CD14-positive monocyte (primary cell): ENCODE results near the gene POMT1. TPM values are rescaled to one million over a fixed set of nuclear protein-coding genes. Genes with fewer than 3 reads are reported as not detected.

Experiments
- DNase-seq, 3 donors: peaks; one replicate each; pipeline ENCODE4 v3.0.0-alpha.2; 2011 to 2022
- H2AFZ ChIP-seq: 2 replicates; pipeline ENCODE4 v1.6.0; 2012; ENCODE audit warnings: mild to moderate bottlenecking, low read depth, low read length, inconsistent platforms; ENCODE audit not compliant: insufficient read depth, poor library complexity, severe bottlenecking
- H3K27ac ChIP-seq, 2 donors: 1 replicate in 1 of 2; 2 replicates in 1 of 2; pipeline ENCODE4 v1.5.1; 2012 to 2013; ENCODE audit warnings: low read length in 2 of 2, control low read depth in 1 of 2, inconsistent platforms in 1 of 2, low read depth in 1 of 2, mild to moderate bottlenecking in 1 of 2
- H3K27me3 ChIP-seq, 2 donors: one replicate each; pipeline versions ENCODE4 v1.6.0 to v1.6.1; 2011 to 2013; ENCODE audit warnings: low read length in 2 of 2; ENCODE audit not compliant: control insufficient read depth in 2 of 2, insufficient read depth in 2 of 2
- H3K36me3 ChIP-seq, 2 donors: replicated peaks in 1 of 2; 1 replicate in 1 of 2; 2 replicates in 1 of 2; pipeline versions ENCODE4 v1.5.1 to v1.6.1; 2012 to 2013; ENCODE audit warnings: low read length in 2 of 2, control low read depth in 1 of 2, inconsistent platforms in 1 of 2, mild to moderate bottlenecking in 1 of 2; ENCODE audit not compliant: insufficient read depth in 2 of 2, control insufficient read depth in 1 of 2
- H3K4me1 ChIP-seq, 2 donors: 1 replicate in 1 of 2; 2 replicates in 1 of 2; pipeline versions ENCODE4 v1.5.1 to v1.6.1; 2012 to 2013; ENCODE audit warnings: low read length in 2 of 2, control low read depth in 1 of 2, inconsistent platforms in 1 of 2, mild to moderate bottlenecking in 1 of 2, moderate library complexity in 1 of 2; ENCODE audit not compliant: insufficient read depth in 2 of 2, control insufficient read depth in 1 of 2
- H3K4me2 ChIP-seq: replicated peaks from 2 replicates; pipeline ENCODE3; 2012; ENCODE audit warnings: low read length, moderate library complexity, mild to moderate bottlenecking; ENCODE audit not compliant: poor library complexity, severe bottlenecking; ENCODE audit errors: extremely low read depth
- H3K4me3 ChIP-seq, 3 experiments: fragments of 200-600 bp in 1 of 3; sonication (generic) in 1 of 3; replicated peaks in 1 of 3; 1 replicate in 2 of 3; 2 replicates in 1 of 3; pipeline ENCODE4 v1.5.1; 2011 to 2013; ENCODE audit warnings: low read length in 3 of 3, mild to moderate bottlenecking in 3 of 3, control low read depth in 2 of 3, low read depth in 2 of 3, inconsistent platforms in 1 of 3, moderate library complexity in 1 of 3
- H3K79me2 ChIP-seq: 2 replicates; pipeline ENCODE4 v1.6.0; 2012; ENCODE audit warnings: mild to moderate bottlenecking, control low read depth, inconsistent platforms, low read length, moderate library complexity; ENCODE audit not compliant: insufficient read depth
- H3K9ac ChIP-seq: 2 replicates; pipeline ENCODE4 v1.6.0; 2017; ENCODE audit warnings: low read length, mild to moderate bottlenecking; ENCODE audit not compliant: insufficient read depth, poor library complexity, severe bottlenecking
- H3K9me3 ChIP-seq, 2 donors: replicated peaks in 1 of 2; 1 replicate in 1 of 2; 2 replicates in 1 of 2; pipeline versions ENCODE4 v1.5.1 to v1.6.1; 2012 to 2013; ENCODE audit warnings: low read length in 2 of 2, control low read depth in 1 of 2; ENCODE audit not compliant: control insufficient read depth in 1 of 2, insufficient read depth in 1 of 2
- H4K20me1 ChIP-seq: 2 replicates; pipeline ENCODE4 v1.6.0; 2012; ENCODE audit warnings: mild to moderate bottlenecking, low read length, control low read depth, moderate library complexity; ENCODE audit not compliant: insufficient read depth
- H3K27ac Mint-ChIP-seq, 7 donors: one replicate each; pipeline ENCODE4 v1.8.0; 2020; ENCODE audit warnings: mild to moderate bottlenecking in 7 of 7, mixed read lengths in 7 of 7, moderate library complexity in 6 of 7, inconsistent platforms in 2 of 7
- H3K27me3 Mint-ChIP-seq, 3 donors: one replicate each; pipeline ENCODE4 v1.8.0; 2021 to 2022; ENCODE audit warnings: low read depth in 3 of 3, mild to moderate bottlenecking in 3 of 3, mixed read lengths in 3 of 3, moderate library complexity in 3 of 3, inconsistent platforms in 1 of 3
- H3K36me3 Mint-ChIP-seq, 2 donors: one replicate each; pipeline ENCODE4 v1.8.0; 2020; ENCODE audit warnings: mixed read lengths in 2 of 2, inconsistent platforms in 1 of 2, mild to moderate bottlenecking in 1 of 2
- H3K4me1 Mint-ChIP-seq: one replicate; pipeline ENCODE4 v1.8.0; 2020; ENCODE audit warnings: mild to moderate bottlenecking, mixed read lengths
- H3K4me3 Mint-ChIP-seq, 2 donors: one replicate each; pipeline ENCODE4 v1.8.0; 2020; ENCODE audit warnings: mild to moderate bottlenecking in 2 of 2, mixed read lengths in 2 of 2, moderate library complexity in 1 of 2
- H3K9me3 Mint-ChIP-seq, 7 donors: one replicate each; pipeline ENCODE4 v1.8.0; 2020 to 2022; ENCODE audit warnings: mixed read lengths in 7 of 7, mild to moderate bottlenecking in 6 of 7, moderate library complexity in 6 of 7, inconsistent platforms in 2 of 7
- CTCF ChIP-seq: fragments of 200-600 bp; IDR thresholded peaks from one replicate; pipeline ENCODE4 v1.8.0; 2022; ENCODE audit warnings: antibody characterized with exemption, mild to moderate bottlenecking
- WGBS: methylation state at CpG from one replicate; pipeline ENCODE4 v1.1.5; 2013; ENCODE audit warnings: missing lambda C conversion rate; ENCODE audit not compliant: insufficient coverage; 5-methylcytosine and 5-hydroxymethylcytosine counted together
- intact Hi-C, 2 donors: fragments of 100-400 bp; cut with micrococcal nuclease; formaldehyde crosslinking; loops; one replicate each; pipeline versions ENCODE4 v1.15.0 to v1.15.1; 2023
- polyA plus RNA-seq, 3 donors: library from polyadenylated mRNA; depleted of rRNA in 1 of 3; unstranded in 2 of 3; stranded (reverse) in 1 of 3; fragments of 300-500 nt in 2 of 3; fragments of >200 nt in 1 of 3; fragmentation: Illumina TruSeq in 2 of 3; gene quantifications; 1 replicate in 2 of 3; 2 replicates in 1 of 3; pipeline ENCODE4 v1.2.3, GENCODE V29; 2012 to 2021

Gene POMT1
- polyA plus RNA-seq, 3 donors: 5.9 to 22.3 (median 7.5) TPM

DNA sequence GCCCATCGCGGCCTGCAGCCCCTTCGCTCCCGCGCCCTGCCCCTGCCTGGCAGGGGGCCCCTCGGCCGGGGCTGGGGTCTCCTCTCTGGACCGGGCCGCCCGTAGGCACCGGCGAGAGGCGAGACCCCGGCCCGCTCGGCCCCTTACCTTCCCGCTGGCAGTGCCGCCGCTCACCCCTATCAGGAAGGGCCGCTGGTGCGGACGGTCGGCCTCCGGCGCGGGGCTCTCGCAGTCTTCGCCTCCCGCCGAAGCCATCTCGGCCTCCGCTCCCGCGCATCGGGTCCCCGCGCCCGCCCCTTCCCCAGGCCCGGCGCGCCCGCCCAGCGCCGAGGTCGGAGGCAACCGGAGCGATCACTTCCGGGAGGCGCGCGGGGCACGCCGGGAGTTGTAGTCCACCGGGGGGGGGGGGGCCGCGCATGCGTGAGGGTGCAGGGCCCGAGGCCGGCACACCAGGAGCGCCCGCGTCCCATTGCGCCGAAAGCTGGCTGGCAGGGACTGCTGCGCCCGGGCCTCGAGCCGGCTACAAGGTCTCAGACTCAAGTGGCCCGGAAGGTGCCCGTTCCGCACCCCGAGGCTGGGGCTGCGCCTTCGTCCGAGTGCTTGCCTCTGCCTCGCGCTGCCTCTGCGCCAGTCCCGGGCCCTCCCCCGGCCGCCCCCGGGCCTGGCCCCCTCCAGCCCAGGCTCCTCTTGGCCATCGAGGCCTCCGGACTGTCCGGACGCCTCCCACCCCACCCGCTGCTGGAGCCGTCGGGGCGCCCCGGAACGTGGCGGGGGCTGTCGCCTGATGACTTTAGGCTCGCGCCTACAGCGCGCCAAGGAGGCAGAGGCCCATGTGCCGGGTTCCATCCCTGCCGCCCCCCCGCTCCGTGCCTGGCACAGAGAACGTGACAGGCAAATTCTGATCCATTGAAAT is 28.5 kb downstream of the POMT1 start, which contains the start of gene UCK1:
UCK1 (minus strand) TSS at position 344 of the 913 bp plus-strand sequence; CDS start at position 255, 89 bp downstream.
- Mint-ChIP-seq H3K27ac (peak within 1 kb of the TSS in 6 of 7 donors; percentile 45 to 82 (median 69)), H3K4me1 (peaks cover 11% of the 10 kb centered on the region), H3K27me3 (peaks cover 0 to 10% (median 5%) of the 10 kb centered on the region in 3 donors), H3K9me3 (no peaks in the 10 kb centered on the region), H3K36me3 (peaks cover 24 to 35% of the 10 kb centered on the region in 2 donors), H3K4me3 (peak within 1 kb of the TSS; percentile 77 to 84)
- intact Hi-C loops: no loop called here
- no peaks in the 10 kb centered on the region for H3K9me3 ChIP-seq
- peak; percentile 74 to 85 (median 82) for DNase-seq
- H2AFZ ChIP-seq: peak within 1 kb of the TSS; percentile 98
- H3K4me2 ChIP-seq: peak within 1 kb of the TSS; percentile 92
- H3K36me3 ChIP-seq: peaks cover 28 to 37% of the 10 kb centered on the region in 2 donors
- 12% methylated on average over 103 of the region's 103 CpGs for WGBS
- peak; percentile 3 for TF ChIP-seq CTCF
- peak within 1 kb of the TSS; percentile 87 for H3K9ac ChIP-seq
- H3K27ac ChIP-seq: peak within 1 kb of the TSS in 1 of 2 donors; percentile 78
- H3K4me3 ChIP-seq: peak within 1 kb of the TSS; percentile 52 to 88 (median 88)
- H3K79me2 ChIP-seq: peaks cover 12% of the 10 kb centered on the region
- H4K20me1 ChIP-seq: no peaks in the 10 kb centered on the region
- peaks cover 13 to 18% of the 10 kb centered on the region in 2 donors for H3K4me1 ChIP-seq
- no peaks in the 10 kb centered on the region for H3K27me3 ChIP-seq

- Histone ChIP-seq H3K9ac (no peak overlapping the region), H3K36me3 (peaks cover 0 to under 1% of the 10 kb centered on the region in 2 donors), H4K20me1 (no peaks in the 10 kb centered on the region), H3K4me1 (peaks cover 13 to 16% of the 10 kb centered on the region in 2 donors), H3K27ac (no peak overlapping the region), H2AFZ (peak overlapping the region; percentile 37), H3K4me3 (no peak overlapping the region), H3K4me2 (no peak overlapping the region), H3K79me2 (peaks cover 12% of the 10 kb centered on the region), H3K27me3 (no peaks in the 10 kb centered on the region), H3K9me3 (no peaks in the 10 kb centered on the region)
- DNase-seq: no peak
- no peak for TF ChIP-seq CTCF
- Mint-ChIP-seq H3K36me3 (peaks cover 0 to 2% of the 10 kb centered on the region in 2 donors), H3K4me1 (peaks cover 10% of the 10 kb centered on the region), H3K27ac (no peak overlapping the region), H3K9me3 (peaks cover 0 to 3% (median 0%) of the 10 kb centered on the region in 7 donors), H3K27me3 (peaks cover 1 to 13% (median 5%) of the 10 kb centered on the region in 3 donors), H3K4me3 (no peak overlapping the region)
- 0% methylated on average over 3 of the region's 8 CpGs for WGBS
- intact Hi-C loops: no loop called here
Measured at GRCh38 chr9:131534721-131535237, 32.1 kb downstream of the POMT1 start.
